Activated CD4-positive, alpha-beta T cell treated with anti-CD3 and anti-CD28 coated beads, Interleukin-2, amount 50 U/mL, for 48 hours (primary cell): Measurements from ENCODE around the gene SLC25A51.
"Not testable (repeated sequence)": the region's sequence is repeated elsewhere in the genome, so short reads cannot be mapped to it uniquely, and the experiment has no call there.

ENCODE experiments used
- DNase-seq, 2 experiments: peaks; one replicate each; pipeline ENCODE4 v3.0.0-alpha.2; 2020

Gene SLC25A51

GRCh38 chr9:37902796-37903646 lies 906 bp downstream of the SLC25A51 start:
- peak; percentile 5 to 25 for DNase-seq

GRCh38 chr9:37902131-37902530 lies 1.8 kb downstream of the SLC25A51 start:
- no peak for DNase-seq

GRCh38 chr9:37899041-37899440 lies 4.9 kb downstream of the SLC25A51 start:
- no peak for DNase-seq

- no peak for DNase-seq
These were observed 6.3 kb downstream of the SLC25A51 start for GRCh38 chr9:37897665-37898064.

- DNase-seq = no peak
These were observed 11.9 kb downstream of the SLC25A51 start for GRCh38 chr9:37892063-37892462.

- DNase-seq = not testable (repeated sequence)
These were observed 12.9 kb downstream of the SLC25A51 start for GRCh38 chr9:37891042-37891441.

- no peak for DNase-seq
These were observed 14.4 kb downstream of the SLC25A51 start for GRCh38 chr9:37889536-37889935.

GRCh38 chr9:37887977-37888583 lies 15.8 kb downstream of the SLC25A51 start:
- not testable (repeated sequence) for DNase-seq

GRCh38 chr9:37880916-37881479 lies 22.9 kb downstream of the SLC25A51 start:
- no peak for DNase-seq

- DNase-seq = no peak
These were observed 27.6 kb downstream of the SLC25A51 start for GRCh38 chr9:37876376-37876775.

GRCh38 chr9:37873955-37874354 lies 30.0 kb downstream of the SLC25A51 start:
- no peak for DNase-seq

- no peak for DNase-seq
These were observed 33.1 kb downstream of the SLC25A51 start for GRCh38 chr9:37870799-37871176.

GRCh38 chr9:37870081-37870798 lies 33.7 kb downstream of the SLC25A51 start:
- no peak for DNase-seq

GRCh38 chr9:37862530-37862929 lies 41.4 kb downstream of the SLC25A51 start:
- no peak for DNase-seq

GRCh38 chr9:37859043-37859442 lies 44.9 kb downstream of the SLC25A51 start:
- no peak for DNase-seq

- no peak for DNase-seq
These were observed 47.4 kb downstream of the SLC25A51 start for GRCh38 chr9:37856551-37856950.

- no peak for DNase-seq
These were observed 51.7 kb downstream of the SLC25A51 start for GRCh38 chr9:37852222-37852621.

GRCh38 chr9:37840560-37841194 lies 63.2 kb downstream of the SLC25A51 start:
- peak; percentile 20 to 21 for DNase-seq

GRCh38 chr9:37839496-37840461 lies 64.1 kb downstream of the SLC25A51 start:
- no peak for DNase-seq
